22Rv1 (cell line): ENCODE data around the gene TRAF7.

Experiments used
- CTCF ChIP-seq: fragments of 450-650 bp; IDR thresholded peaks from 2 replicates; pipeline ENCODE4 v1.5.1; 2017; ENCODE audit warnings: mild to moderate bottlenecking
- ZFX ChIP-seq: fragments of 450-650 bp; IDR thresholded peaks from 2 replicates; pipeline ENCODE4 v1.6.1; 2017; ENCODE audit warnings: antibody characterized with exemption, borderline replicate concordance

DNA sequence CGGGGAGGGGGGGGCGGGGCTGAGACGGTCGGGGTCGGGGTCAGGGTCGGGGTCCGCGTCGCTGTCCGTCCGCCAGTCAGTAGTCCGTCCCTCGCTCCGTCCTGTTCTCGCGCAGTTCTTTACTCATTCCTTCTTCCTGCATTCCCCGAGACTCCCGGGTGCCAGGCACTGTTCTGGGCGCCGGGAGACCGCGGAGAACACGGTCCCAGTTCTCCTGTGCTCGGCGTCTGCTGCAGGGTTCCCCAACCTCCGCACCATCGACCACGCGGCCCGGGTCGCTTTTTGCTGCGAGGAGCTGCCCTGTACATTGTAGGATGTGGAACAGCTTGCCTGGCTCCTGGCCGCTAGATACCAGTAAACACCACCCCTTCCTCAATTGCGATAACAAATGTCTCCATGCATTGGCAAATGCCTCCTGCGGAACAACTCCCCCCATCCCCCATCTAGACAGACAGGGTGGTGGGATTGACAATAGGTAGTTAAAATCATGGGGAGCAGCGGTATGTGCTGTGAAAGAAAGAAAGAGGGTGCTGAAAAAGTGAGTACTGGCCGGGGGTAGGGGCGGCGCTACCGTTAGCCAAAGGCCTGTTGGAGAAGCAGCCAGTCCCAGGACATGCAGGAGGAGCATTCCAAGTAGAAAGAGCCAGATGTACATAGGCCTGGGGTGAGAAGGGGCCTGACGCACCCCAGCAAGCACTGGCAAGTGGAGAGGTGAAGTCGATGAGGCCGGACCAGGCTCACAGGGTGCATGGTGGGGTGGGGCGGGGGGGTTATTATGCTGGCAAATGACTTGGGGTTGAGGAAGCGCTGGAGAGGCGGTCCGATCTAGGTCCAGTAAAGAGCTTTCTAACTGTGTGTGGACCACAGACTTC, 631 bp downstream of the TRAF7 start:
- TF ChIP-seq CTCF (no peak), ZFX (no peak)
